ENCODE data around the gene PPHLN1. TPM values are rescaled to one million over a fixed set of nuclear protein-coding genes. Genes with fewer than 3 reads are reported as not detected.

PPHLN1 gene
- total RNA-seq, 1 experiment from 2014 or later: 87.6 TPM

DNA sequence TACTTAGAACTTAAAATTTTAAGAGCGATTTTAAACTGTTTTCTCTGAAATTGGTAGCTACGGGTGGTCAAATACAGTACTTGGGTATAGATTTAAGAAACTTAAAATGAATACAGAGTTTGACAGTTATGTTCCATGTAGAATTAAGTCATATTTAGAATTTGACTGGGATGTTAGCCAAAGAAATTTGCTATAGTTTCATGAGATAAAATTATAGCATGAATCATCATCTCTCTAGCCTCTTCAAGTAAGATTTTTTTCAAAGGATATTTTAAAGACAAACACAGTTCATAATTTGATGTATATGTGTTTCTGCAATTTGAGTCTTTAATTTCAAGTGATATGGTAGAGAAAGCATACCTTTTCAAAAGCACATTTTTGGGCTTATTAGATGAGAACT is 41.1 kb upstream of the PPHLN1 start:
- Histone ChIP-seq H3K27me3 (replicated peaks; ENCODE audit: control insufficient read depth, insufficient read depth, low read length) (peaks cover 1% of the 10 kb centered on the region; the same call in 1 of the 2 replicates), H3K4me1 (peaks cover 20% of the 10 kb centered on the region), H3K9me3 (no peaks in the 10 kb centered on the region), H3K36me3 (ENCODE audit: control insufficient read depth, insufficient read depth, low read length) (no peaks in the 10 kb centered on the region), H3K4me3 (ENCODE audit: low read depth, low read length) (no peak overlapping the region)
- Mint-ChIP-seq H3K9me3 (ENCODE audit: unreplicated experiment) (no peaks in the 10 kb centered on the region), H3K36me3 (ENCODE audit: insufficient read depth, unreplicated experiment) (no peaks in the 10 kb centered on the region), H3K27ac (ENCODE audit: unreplicated experiment) (no peak overlapping the region), H3K4me1 (ENCODE audit: low read depth, unreplicated experiment) (peaks cover 7% of the 10 kb centered on the region), H3K4me3 (ENCODE audit: unreplicated experiment) (no peak overlapping the region), H3K27me3 (ENCODE audit: insufficient read depth, unreplicated experiment) (peaks cover 4% of the 10 kb centered on the region)
- no TSS peak for BruUV-seq (replicated peaks)
- POLR2A ChIA-PET: no interaction called here
- no peak for DNase-seq
- intact Hi-C loops (cut with micrococcal nuclease; ENCODE audit: unreplicated experiment): loop anchor here (5.0 kb wide), 1 partner anchor 158 kb away; no protein-coding TSS in a partner anchor
- CTCF ChIA-PET: no interaction called here
- TF ChIP-seq, protein P1, sequence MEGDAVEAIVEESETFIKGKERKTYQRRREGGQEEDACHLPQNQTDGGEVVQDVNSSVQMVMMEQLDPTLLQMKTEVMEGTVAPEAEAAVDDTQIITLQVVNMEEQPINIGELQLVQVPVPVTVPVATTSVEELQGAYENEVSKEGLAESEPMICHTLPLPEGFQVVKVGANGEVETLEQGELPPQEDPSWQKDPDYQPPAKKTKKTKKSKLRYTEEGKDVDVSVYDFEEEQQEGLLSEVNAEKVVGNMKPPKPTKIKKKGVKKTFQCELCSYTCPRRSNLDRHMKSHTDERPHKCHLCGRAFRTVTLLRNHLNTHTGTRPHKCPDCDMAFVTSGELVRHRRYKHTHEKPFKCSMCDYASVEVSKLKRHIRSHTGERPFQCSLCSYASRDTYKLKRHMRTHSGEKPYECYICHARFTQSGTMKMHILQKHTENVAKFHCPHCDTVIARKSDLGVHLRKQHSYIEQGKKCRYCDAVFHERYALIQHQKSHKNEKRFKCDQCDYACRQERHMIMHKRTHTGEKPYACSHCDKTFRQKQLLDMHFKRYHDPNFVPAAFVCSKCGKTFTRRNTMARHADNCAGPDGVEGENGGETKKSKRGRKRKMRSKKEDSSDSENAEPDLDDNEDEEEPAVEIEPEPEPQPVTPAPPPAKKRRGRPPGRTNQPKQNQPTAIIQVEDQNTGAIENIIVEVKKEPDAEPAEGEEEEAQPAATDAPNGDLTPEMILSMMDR (IDR thresholded peaks at IDR 0.05; ENCODE audit: insufficient read depth in 1 of 2, low read depth in 1 of 2, low read length in 1 of 2, severe bottlenecking in 1 of 2, unreplicated experiment in 1 of 2): no peak

DNA sequence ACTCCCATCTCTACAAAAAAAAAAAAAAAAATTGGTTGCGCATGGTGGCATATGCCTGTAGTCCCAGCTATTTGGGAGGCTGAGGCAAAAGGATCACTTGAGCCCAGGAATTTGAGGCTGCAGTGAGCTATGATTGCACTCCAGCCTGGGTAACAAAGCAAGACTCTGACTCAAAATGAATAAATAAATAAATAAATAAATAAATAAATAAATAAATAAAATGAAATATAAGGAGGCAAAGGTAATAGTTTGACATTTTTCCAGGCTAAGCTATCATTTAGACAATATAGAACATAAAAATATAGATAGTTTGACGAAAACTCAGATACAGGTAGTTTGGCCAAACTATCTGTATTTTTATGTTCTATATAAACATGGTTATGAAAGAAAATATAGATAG is 40.5 kb upstream of the PPHLN1 start:
- no peaks in the 10 kb centered on the region for H3K9me3 ChIP-seq
- peaks cover 1% of the 10 kb centered on the region; the same call in 1 of the 2 replicates for H3K27me3 ChIP-seq (replicated peaks; ENCODE audit: control insufficient read depth, insufficient read depth, low read length)
- no peak overlapping the region for H3K27ac Mint-ChIP-seq (ENCODE audit: unreplicated experiment)
- peaks cover 7% of the 10 kb centered on the region for H3K4me1 Mint-ChIP-seq (ENCODE audit: low read depth, unreplicated experiment)
- no peak overlapping the region for H3K4me3 ChIP-seq (ENCODE audit: low read depth, low read length)
- intact Hi-C loops (cut with micrococcal nuclease; ENCODE audit: unreplicated experiment): no loop called here
- BruUV-seq (replicated peaks): no TSS peak
- ChIA-PET POLR2A (no interaction called here), CTCF (no interaction called here)
- no peaks in the 10 kb centered on the region for H3K36me3 Mint-ChIP-seq (ENCODE audit: insufficient read depth, unreplicated experiment)
- H3K4me1 ChIP-seq: peaks cover 20% of the 10 kb centered on the region
- H3K9me3 Mint-ChIP-seq (ENCODE audit: unreplicated experiment): no peaks in the 10 kb centered on the region
- no peak for DNase-seq
- peaks cover 7% of the 10 kb centered on the region for H3K27me3 Mint-ChIP-seq (ENCODE audit: insufficient read depth, unreplicated experiment)
- TF ChIP-seq, protein P1 (IDR thresholded peaks at IDR 0.05; ENCODE audit: insufficient read depth in 1 of 2, low read depth in 1 of 2, low read length in 1 of 2, severe bottlenecking in 1 of 2, unreplicated experiment in 1 of 2): no peak
- no peaks in the 10 kb centered on the region for H3K36me3 ChIP-seq (ENCODE audit: control insufficient read depth, insufficient read depth, low read length)
- no peak overlapping the region for H3K4me3 Mint-ChIP-seq (ENCODE audit: unreplicated experiment)

DNA sequence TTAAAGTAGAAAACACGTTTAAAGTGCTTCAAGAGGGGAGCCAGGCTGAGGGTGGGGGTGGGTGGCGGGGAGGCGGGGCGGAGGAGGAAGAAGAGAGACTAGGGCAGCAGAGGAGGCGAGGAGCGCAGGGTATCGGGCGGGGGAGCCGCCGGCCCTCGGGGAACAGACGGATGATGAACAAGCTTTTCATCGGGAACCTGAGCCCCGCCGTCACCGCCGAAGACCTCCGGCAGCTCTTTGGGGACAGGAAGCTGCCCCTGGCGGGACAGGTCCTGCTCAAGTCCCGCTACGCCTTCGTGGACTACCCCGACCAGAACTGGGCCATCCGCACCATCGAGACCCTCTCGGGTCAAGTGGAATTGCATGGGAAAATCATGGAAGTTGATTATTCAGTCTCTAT is 39.2 kb upstream of the PPHLN1 start:
- BruUV-seq (replicated peaks): no TSS peak
- H3K9me3 Mint-ChIP-seq (ENCODE audit: unreplicated experiment): no peaks in the 10 kb centered on the region
- Histone ChIP-seq H3K4me3 (ENCODE audit: low read depth, low read length) (no peak overlapping the region), H3K27me3 (replicated peaks; ENCODE audit: control insufficient read depth, insufficient read depth, low read length) (peaks cover 1% of the 10 kb centered on the region; the same call in 1 of the 2 replicates), H3K4me1 (peaks cover 12% of the 10 kb centered on the region; the same call in 1 of the 2 replicates), H3K9me3 (no peaks in the 10 kb centered on the region), H3K36me3 (ENCODE audit: control insufficient read depth, insufficient read depth, low read length) (no peaks in the 10 kb centered on the region)
- intact Hi-C loops (cut with micrococcal nuclease; ENCODE audit: unreplicated experiment): no loop called here
- H3K4me3 Mint-ChIP-seq (ENCODE audit: unreplicated experiment): no peak overlapping the region
- H3K4me1 Mint-ChIP-seq (ENCODE audit: low read depth, unreplicated experiment): peaks cover 7% of the 10 kb centered on the region
- H3K27ac Mint-ChIP-seq (ENCODE audit: unreplicated experiment): no peak overlapping the region
- TF ChIP-seq, protein P1 (IDR thresholded peaks at IDR 0.05; ENCODE audit: insufficient read depth in 1 of 2, low read depth in 1 of 2, low read length in 1 of 2, severe bottlenecking in 1 of 2, unreplicated experiment in 1 of 2): no peak
- ChIA-PET CTCF (no interaction called here), POLR2A (no interaction called here)
- H3K36me3 Mint-ChIP-seq (ENCODE audit: insufficient read depth, unreplicated experiment): no peaks in the 10 kb centered on the region
- peaks cover 7% of the 10 kb centered on the region for H3K27me3 Mint-ChIP-seq (ENCODE audit: insufficient read depth, unreplicated experiment)
- no peak for DNase-seq
